A673 (cell line): Measurements from ENCODE around the gene SCO2.

Source experiments
- EZH2 ChIP-seq: fragments of 200-600 bp; sonication (generic); IDR thresholded peaks from 2 replicates; pipeline ENCODE4 v1.6.1; 2017; ENCODE audit warnings: borderline replicate concordance, low read depth, mild to moderate bottlenecking, mixed read lengths, antibody characterized with exemption, low read length; ENCODE audit not compliant: poor library complexity, severe bottlenecking
- TF ChIP-seq, protein P1 (sequence below): fragments of 300-800, 200-600 bp; sonication (generic); conservative IDR thresholded peaks from 2 replicates; pipeline ENCODE4 v1.5.1; 2017; ENCODE audit warnings: low read depth, mild to moderate bottlenecking, antibody characterized with exemption, low read length, moderate library complexity, mixed read lengths

GRCh38 chr22:50544078-50544745 is 18.8 kb upstream of the SCO2 start:
- TF ChIP-seq EZH2, result no peak
- TF ChIP-seq, protein P1, sequence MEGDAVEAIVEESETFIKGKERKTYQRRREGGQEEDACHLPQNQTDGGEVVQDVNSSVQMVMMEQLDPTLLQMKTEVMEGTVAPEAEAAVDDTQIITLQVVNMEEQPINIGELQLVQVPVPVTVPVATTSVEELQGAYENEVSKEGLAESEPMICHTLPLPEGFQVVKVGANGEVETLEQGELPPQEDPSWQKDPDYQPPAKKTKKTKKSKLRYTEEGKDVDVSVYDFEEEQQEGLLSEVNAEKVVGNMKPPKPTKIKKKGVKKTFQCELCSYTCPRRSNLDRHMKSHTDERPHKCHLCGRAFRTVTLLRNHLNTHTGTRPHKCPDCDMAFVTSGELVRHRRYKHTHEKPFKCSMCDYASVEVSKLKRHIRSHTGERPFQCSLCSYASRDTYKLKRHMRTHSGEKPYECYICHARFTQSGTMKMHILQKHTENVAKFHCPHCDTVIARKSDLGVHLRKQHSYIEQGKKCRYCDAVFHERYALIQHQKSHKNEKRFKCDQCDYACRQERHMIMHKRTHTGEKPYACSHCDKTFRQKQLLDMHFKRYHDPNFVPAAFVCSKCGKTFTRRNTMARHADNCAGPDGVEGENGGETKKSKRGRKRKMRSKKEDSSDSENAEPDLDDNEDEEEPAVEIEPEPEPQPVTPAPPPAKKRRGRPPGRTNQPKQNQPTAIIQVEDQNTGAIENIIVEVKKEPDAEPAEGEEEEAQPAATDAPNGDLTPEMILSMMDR, result peak; percentile 75
